Dermis lymphatic vessel endothelial cell (primary cell): Measurements from ENCODE around the gene DDR2. TPM values are rescaled to one million over a fixed set of nuclear protein-coding genes. Genes with fewer than 3 reads are reported as not detected.

Experiments
- total RNA-seq: library from RNA; depleted of rRNA; stranded (reverse); fragments of >200 nt; gene quantifications from 2 replicates; pipeline ENCODE4 v1.2.1, GENCODE V29; 2014

DDR2 gene
- 7.6 and 10.0 TPM in 2 replicates for total RNA-seq

DNA sequence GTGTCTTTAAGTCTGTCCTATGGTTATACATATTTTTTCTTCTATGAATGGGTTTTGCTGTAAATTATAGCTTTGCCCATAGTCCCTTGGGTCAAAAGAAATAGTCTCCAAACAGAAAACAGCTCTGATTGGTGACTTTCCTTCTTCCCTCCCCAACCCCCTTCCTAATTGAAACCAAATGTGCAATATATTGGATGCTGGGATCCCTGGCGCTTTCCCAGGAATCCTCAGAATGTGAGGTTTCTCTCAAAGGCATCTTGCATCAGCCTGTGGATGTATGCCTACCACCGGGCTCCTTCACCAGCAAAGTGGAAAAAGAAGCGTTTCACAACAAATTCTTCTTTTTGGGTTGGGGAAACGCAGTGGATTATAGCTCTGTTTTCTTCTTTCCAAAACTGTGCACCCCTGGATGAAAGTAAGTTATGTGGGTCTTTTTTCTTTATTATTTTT lies at the start of gene DDR2:
Gene DDR2, plus strand, starts transcription at position 248 of the 450 bp plus-strand sequence. CDS start 86,600 bp downstream, outside the sequence.

DNA sequence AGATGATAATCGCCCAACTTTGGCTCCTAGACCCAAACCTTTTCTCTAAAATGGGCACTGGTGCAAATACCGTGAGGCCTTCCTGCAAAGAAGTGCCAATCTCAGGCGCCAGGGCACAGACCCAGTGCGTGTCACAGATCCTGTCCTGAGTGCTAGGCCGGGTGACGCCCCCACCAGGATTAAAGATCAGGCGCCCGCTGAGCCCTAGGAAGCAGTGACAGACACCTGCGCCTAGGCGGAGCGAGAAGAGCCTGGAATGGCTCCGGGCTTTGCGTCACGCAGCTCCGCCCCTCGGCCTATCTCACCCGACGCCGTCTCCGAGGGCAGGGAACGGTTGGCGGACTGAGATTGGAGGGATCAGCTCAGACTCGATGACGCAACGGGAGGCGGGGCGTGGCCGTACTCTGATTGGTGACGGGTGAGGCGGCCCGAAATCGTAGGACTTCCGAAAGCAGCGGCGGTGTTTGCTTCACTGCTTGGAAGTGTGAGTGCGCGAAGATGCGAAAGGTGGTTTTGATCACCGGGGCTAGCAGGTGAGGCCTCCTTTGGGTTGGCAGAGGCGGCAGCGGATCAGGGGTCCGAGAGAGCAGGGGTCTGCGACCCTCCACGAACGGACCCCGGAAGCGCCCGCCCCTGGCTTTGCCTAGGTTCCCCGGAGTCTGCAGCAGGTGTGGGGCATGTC lies 158.2 kb downstream of the DDR2 start, which contains the start of gene HSD17B7:
Gene HSD17B7, plus strand, starts transcription at position 400 of the 682 bp plus-strand sequence. Its CDS starts 99 bp downstream, at position 499.

Other genes with a start within 250 kb of the DDR2 start
- not detected in 2 replicates for gene SH2D1B, start 220.3 kb upstream of the DDR2 start, total RNA-seq
- gene UHMK1, start 134.6 kb upstream of the DDR2 start, total RNA-seq, result 50.1 and 58.8 TPM in 2 replicates
- gene UAP1, start 70.7 kb upstream of the DDR2 start, total RNA-seq, result 38.0 and 54.1 TPM in 2 replicates
- 20.7 and 21.6 TPM in 2 replicates for gene HSD17B7, start 158.2 kb downstream of the DDR2 start, total RNA-seq
- 0.11 TPM in 1 of 2 replicates, not detected in the other for gene CCDC190, start 228.7 kb downstream of the DDR2 start, total RNA-seq